Measurements from ENCODE around the gene IFI30.

Gene IFI30

GRCh38 chr19:18173572-18174288 is at the start of gene IFI30:
TSS of gene IFI30 (plus strand) at chr19:18173813. CDS start at chr19:18173842, 29 bp downstream.
- no peak for DNase-seq

GRCh38 chr19:18123819-18124218 is 49.8 kb upstream of the IFI30 start:
- DNase-seq, result no peak

- DNase-seq, result no peak
Measured at GRCh38 chr19:18126097-18126496, 47.5 kb upstream of the IFI30 start.

GRCh38 chr19:18128044-18128443 is 45.6 kb upstream of the IFI30 start:
- no peak for DNase-seq

- no peak for DNase-seq
Measured at GRCh38 chr19:18128805-18129204, 44.8 kb upstream of the IFI30 start.

- no peak for DNase-seq
Measured at GRCh38 chr19:18130523-18131242, 42.9 kb upstream of the IFI30 start.

GRCh38 chr19:18131841-18132596 is 41.6 kb upstream of the IFI30 start:
- no peak for DNase-seq

- DNase-seq, result no peak
Measured at GRCh38 chr19:18135712-18136584, 37.7 kb upstream of the IFI30 start.

- DNase-seq, result no peak
Measured at GRCh38 chr19:18137242-18137641, 36.4 kb upstream of the IFI30 start.

- no peak for DNase-seq
Measured at GRCh38 chr19:18137657-18138339, 35.8 kb upstream of the IFI30 start.

- DNase-seq, result no peak
Measured at GRCh38 chr19:18140473-18140872, 33.1 kb upstream of the IFI30 start.

- DNase-seq, result peak; percentile 26
Measured at GRCh38 chr19:18141031-18141430, 32.6 kb upstream of the IFI30 start.

- no peak for DNase-seq
Measured at GRCh38 chr19:18143902-18144301, 29.7 kb upstream of the IFI30 start.

- no peak for DNase-seq
Measured at GRCh38 chr19:18144361-18144760, 29.3 kb upstream of the IFI30 start.

GRCh38 chr19:18144906-18145305 is 28.7 kb upstream of the IFI30 start:
- DNase-seq, result no peak

- no peak for DNase-seq
Measured at GRCh38 chr19:18145391-18145999, 28.1 kb upstream of the IFI30 start.

- no peak for DNase-seq
Measured at GRCh38 chr19:18147396-18147795, 26.2 kb upstream of the IFI30 start.

- no peak for DNase-seq
Measured at GRCh38 chr19:18149596-18149975, 24.0 kb upstream of the IFI30 start.

GRCh38 chr19:18150776-18151624 is 22.6 kb upstream of the IFI30 start:
- no peak for DNase-seq

GRCh38 chr19:18152442-18152816 is 21.2 kb upstream of the IFI30 start:
- peak; percentile 96 for DNase-seq

All from HCEC 1CT (cell line).